ENCODE results near the gene KATNAL2.

KATNAL2 gene

DNA sequence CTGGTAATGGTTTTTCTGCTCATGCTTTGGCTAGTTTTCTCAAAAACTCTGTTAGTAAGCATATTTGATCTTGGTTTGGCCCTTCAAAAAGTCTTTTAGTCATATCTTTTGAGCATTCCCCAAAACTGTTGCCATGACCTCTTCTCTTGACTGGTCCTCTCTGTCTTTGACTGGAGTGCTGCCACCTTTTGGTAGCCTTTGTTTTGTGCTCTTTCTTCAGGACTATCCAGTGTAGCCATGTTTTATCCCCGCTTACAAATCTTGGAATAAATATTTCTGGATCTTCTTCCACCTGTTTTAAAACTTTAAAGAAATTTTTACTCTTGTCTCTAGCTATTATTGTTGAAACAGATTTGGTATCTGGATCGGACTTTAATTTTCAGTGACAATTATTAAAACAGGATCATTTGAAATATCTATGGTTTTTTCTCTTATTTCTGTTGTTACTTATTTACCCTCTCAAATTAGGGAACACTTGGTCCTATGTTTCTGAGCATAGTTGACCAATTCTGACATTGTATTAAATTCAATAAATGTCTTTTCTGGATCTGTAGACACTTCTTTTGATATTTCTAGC is 119.0 kb downstream of the KATNAL2 start:
- TF ChIP-seq, protein P1, sequence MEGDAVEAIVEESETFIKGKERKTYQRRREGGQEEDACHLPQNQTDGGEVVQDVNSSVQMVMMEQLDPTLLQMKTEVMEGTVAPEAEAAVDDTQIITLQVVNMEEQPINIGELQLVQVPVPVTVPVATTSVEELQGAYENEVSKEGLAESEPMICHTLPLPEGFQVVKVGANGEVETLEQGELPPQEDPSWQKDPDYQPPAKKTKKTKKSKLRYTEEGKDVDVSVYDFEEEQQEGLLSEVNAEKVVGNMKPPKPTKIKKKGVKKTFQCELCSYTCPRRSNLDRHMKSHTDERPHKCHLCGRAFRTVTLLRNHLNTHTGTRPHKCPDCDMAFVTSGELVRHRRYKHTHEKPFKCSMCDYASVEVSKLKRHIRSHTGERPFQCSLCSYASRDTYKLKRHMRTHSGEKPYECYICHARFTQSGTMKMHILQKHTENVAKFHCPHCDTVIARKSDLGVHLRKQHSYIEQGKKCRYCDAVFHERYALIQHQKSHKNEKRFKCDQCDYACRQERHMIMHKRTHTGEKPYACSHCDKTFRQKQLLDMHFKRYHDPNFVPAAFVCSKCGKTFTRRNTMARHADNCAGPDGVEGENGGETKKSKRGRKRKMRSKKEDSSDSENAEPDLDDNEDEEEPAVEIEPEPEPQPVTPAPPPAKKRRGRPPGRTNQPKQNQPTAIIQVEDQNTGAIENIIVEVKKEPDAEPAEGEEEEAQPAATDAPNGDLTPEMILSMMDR (IDR thresholded peaks at IDR 0.05; ENCODE audit: low read depth, low read length), result peak; percentile 20; the same call in 1 of the 2 replicates
- no peak overlapping the region for H3K4me3 ChIP-seq (ENCODE audit: low read depth, low read length)

DNA sequence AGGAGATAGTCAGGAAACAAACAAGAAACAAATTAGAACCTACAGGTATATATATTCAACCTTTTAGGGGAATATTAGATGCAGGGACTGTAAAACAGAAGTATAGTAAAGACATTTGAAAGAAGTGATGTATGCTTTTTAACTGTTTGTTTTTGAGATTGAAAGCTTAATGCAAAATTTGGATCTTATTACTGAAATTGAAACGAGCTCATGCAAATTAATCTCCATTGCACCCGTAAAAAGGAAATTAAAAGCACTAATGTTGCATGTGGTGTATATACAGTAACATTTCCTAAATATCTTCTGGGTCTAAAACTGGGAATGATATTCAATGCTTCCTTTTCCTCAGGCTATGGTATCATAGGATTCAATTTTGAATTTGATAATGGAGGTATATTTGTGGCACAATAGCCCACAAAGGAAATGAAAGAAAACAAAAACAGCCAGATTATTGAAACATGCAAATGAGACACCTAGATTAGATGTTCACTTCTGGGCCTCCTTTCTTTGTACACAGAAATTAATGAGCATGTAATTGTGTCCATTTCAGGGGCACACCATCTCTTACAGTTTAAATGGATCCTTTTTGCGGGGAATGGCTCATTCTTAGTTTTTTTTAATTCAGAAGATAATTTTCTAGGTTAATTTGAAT is 119.7 kb downstream of the KATNAL2 start:
- H3K4me3 ChIP-seq (ENCODE audit: low read depth, low read length), result no peak overlapping the region
- TF ChIP-seq, protein P1 (IDR thresholded peaks at IDR 0.05; ENCODE audit: low read depth, low read length), result no peak

- H3K4me3 ChIP-seq (ENCODE audit: low read depth, low read length), result no peak overlapping the region
- TF ChIP-seq, protein P1 (IDR thresholded peaks at IDR 0.05; ENCODE audit: low read depth, low read length), result no peak
Observed at GRCh38 chr18:47040982-47041381, 123.6 kb downstream of the KATNAL2 start.

DNA sequence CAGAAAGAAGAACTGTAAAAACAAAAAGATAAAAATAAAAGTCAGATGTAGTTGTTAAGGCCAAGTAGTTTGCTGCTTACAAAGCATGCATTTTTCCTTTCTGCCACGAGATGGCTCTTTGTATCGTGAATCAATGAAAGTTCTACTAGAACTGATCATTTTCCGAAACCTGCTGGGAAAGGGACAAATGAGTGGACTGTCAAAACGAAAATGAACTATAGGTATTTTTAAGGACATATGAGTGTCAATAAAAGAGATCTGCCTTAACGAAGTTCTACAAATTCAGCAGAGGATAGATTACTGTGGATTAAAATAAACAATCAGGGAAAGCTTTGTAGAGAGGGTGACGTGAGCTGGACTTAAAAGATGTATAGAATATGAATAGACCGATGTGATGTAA is 133.1 kb downstream of the KATNAL2 start:
- TF ChIP-seq, protein P1 (IDR thresholded peaks at IDR 0.05; ENCODE audit: low read depth, low read length), result peak; percentile 59; the same call in 1 of the 2 replicates

DNA sequence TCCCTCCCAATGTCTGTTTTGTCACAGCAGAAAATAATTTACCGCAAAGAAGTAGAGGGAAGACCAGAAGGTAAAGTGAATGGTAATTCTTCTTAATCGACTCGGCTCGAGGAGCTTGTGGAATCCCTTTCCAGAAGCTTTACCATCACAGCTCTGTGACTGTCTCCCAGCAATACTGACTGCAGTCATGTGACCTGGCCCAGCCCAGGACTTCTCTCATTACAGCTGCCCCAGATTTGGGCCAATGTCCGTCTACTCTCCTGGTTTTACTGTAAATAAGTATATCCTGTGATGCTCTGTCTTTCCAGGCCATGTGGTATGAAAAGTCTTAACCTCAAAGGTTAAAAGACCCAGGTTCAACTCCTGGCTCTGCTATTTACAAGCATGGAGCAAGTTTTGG is 137.0 kb downstream of the KATNAL2 start:
- TF ChIP-seq, protein P1 (IDR thresholded peaks at IDR 0.05; ENCODE audit: low read depth, low read length), result no peak
- no peak overlapping the region for H3K4me3 ChIP-seq (ENCODE audit: low read depth, low read length)

More for the DNA sequence above, 133.1 kb downstream of the KATNAL2 start:
- no peak overlapping the region for H3K4me3 ChIP-seq (ENCODE audit: low read depth, low read length)

- TF ChIP-seq, protein P1 (IDR thresholded peaks at IDR 0.05; ENCODE audit: low read depth, low read length), result no peak
Observed at GRCh38 chr18:47062471-47062870, 145.1 kb downstream of the KATNAL2 start.

GRCh38 chr18:47063096-47063495 is 145.7 kb downstream of the KATNAL2 start:
- TF ChIP-seq, protein P1 (IDR thresholded peaks at IDR 0.05; ENCODE audit: low read depth, low read length), result no peak
- H3K4me3 ChIP-seq (ENCODE audit: low read depth, low read length), result no peak overlapping the region

More at GRCh38 chr18:47062471-47062870, 145.1 kb downstream of the KATNAL2 start:
- H3K4me3 ChIP-seq (ENCODE audit: low read depth, low read length), result no peak overlapping the region

Data from WI38 (cell line).